Measurements from ENCODE around the gene RAB1B. TPM values are rescaled to one million over a fixed set of nuclear protein-coding genes. Genes with fewer than 3 reads are reported as not detected.

Gene RAB1B
- total RNA-seq, 1 donor from 2014 or later, result 72.7 TPM

DNA sequence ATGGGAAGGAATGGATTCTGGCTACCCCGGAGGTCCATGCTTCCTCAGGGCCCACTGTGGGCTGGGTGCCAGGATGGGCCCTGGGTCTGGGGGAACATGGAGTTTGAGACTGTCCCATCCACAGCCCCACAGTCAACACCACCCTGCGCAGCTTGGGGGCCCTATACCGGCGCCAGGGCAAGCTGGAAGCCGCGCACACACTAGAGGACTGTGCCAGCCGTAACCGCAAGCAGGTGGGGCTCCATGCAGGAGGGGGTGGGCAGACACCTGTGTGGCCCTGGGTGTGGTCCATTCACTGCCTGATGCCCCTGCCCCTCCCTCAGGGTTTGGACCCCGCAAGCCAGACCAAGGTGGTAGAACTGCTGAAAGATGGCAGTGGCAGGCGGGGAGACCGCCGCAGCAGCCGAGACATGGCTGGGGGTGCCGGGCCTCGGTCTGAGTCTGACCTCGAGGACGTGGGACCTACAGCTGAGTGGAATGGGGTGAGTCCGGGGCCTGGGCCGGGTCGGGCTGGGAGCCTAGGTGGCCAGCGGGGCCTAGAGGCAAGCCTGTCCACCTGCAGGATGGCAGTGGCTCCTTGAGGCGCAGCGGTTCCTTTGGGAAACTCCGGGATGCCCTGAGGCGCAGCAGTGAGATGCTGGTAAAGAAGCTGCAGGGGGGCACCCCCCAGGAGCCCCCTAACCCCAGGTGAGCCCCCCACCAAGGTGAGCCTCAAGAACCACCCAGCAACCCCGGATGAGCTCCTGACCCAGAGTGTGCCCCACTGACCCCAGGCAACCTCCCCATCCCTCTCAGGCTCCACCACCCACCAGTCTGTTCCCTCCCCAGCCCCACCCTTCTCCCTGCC is 2.7 kb upstream of the RAB1B start:
- no peak overlapping the region for H3K4me3 ChIP-seq
- TF ChIP-seq POLR2A (IDR thresholded peaks at IDR 0.05) (no peak), POLR2AphosphoS5 (IDR thresholded peaks at IDR 0.05; ENCODE audit: insufficient read depth in 1 of 2, low read depth in 1 of 2) (no peak)
- TF ChIP-seq, protein P1, sequence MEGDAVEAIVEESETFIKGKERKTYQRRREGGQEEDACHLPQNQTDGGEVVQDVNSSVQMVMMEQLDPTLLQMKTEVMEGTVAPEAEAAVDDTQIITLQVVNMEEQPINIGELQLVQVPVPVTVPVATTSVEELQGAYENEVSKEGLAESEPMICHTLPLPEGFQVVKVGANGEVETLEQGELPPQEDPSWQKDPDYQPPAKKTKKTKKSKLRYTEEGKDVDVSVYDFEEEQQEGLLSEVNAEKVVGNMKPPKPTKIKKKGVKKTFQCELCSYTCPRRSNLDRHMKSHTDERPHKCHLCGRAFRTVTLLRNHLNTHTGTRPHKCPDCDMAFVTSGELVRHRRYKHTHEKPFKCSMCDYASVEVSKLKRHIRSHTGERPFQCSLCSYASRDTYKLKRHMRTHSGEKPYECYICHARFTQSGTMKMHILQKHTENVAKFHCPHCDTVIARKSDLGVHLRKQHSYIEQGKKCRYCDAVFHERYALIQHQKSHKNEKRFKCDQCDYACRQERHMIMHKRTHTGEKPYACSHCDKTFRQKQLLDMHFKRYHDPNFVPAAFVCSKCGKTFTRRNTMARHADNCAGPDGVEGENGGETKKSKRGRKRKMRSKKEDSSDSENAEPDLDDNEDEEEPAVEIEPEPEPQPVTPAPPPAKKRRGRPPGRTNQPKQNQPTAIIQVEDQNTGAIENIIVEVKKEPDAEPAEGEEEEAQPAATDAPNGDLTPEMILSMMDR (IDR thresholded peaks at IDR 0.05), result no peak
- no peak overlapping the region for H3K27ac ChIP-seq
- H3K9me3 ChIP-seq, result no peaks in the 10 kb centered on the region
- no peaks in the 10 kb centered on the region for H3K27me3 ChIP-seq
- no peak for DNase-seq (ENCODE audit: extremely low spot score in 2 of 2)
- peaks cover 29% of the 10 kb centered on the region for H3K4me1 ChIP-seq
- H3K36me3 ChIP-seq, result peaks cover 0 to 31% of the 10 kb centered on the region in 2 donors
- intact Hi-C loops (cut with DNase I), result no loop called here

DNA sequence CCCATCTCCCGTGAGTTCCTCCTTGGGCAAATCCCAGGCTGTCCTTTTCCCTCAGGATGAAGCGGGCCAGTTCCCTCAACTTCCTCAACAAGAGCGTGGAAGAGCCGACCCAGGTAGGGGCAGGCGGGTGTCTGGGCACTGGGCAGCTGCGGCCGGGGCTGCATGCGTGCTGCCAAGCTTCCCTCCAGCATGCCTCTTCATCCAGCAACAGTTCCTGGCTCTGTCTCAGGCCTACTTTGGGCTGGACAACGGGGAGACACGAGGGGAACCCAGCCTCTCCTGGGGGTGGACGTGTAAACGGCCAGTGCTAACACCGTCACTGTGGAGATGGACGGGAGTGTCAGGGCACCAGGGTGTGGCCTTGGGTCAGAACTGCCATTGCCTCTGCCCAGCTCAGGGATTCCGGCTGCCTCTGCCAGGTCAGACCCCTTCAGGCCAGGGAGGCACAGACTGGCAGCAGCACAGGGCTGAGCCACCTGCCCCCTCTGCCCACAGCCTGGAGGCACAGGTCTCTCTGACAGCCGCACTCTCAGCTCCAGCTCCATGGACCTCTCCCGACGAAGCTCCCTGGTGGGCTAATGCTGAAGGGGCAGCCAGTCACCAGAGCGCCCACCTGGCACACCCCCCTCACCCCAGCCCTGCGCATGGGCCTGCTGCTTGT is 1.9 kb upstream of the RAB1B start:
- DNase-seq (ENCODE audit: extremely low spot score in 2 of 2), result no peak
- intact Hi-C loops (cut with DNase I), result no loop called here
- Histone ChIP-seq H3K9me3 (no peaks in the 10 kb centered on the region), H3K36me3 (peaks cover 0 to 26% of the 10 kb centered on the region in 2 donors), H3K4me1 (peaks cover 35% of the 10 kb centered on the region), H3K27ac (peak overlapping the region; percentile 98), H3K4me3 (peak overlapping the region; percentile 92 to 97), H3K27me3 (no peaks in the 10 kb centered on the region)
- TF ChIP-seq, protein P1 (IDR thresholded peaks at IDR 0.05), result no peak
- no peak for TF ChIP-seq POLR2A (IDR thresholded peaks at IDR 0.05)
- no peak for TF ChIP-seq POLR2AphosphoS5 (IDR thresholded peaks at IDR 0.05; ENCODE audit: insufficient read depth in 1 of 2, low read depth in 1 of 2)

DNA sequence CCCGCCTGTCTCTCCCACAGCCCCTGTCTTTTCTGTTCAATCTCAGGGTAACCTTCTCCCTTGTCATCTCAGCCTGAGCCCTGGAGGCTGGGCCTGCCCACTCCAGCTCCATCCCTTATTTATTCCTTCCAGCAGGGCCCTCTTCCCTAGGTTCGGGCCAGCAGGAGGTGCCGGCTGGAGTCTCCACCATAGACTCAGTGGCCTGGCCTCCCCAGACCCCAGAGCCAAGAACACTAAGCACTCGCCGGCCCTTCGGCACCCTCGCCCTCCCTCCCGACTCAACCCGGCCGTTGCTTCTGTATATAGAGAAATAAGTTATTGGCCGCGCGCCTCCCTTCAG is 1.4 kb upstream of the RAB1B start:
- Histone ChIP-seq H3K27ac (peak overlapping the region; percentile 98), H3K4me3 (peak overlapping the region; percentile 92 to 97), H3K4me1 (peaks cover 39% of the 10 kb centered on the region), H3K27me3 (no peaks in the 10 kb centered on the region), H3K36me3 (peaks cover 0 to 26% of the 10 kb centered on the region in 2 donors), H3K9me3 (no peaks in the 10 kb centered on the region)
- DNase-seq (ENCODE audit: extremely low spot score in 2 of 2), result no peak
- TF ChIP-seq, protein P1 (IDR thresholded peaks at IDR 0.05), result no peak
- no peak for TF ChIP-seq POLR2A (IDR thresholded peaks at IDR 0.05)
- intact Hi-C loops (cut with DNase I), result no loop called here

DNA sequence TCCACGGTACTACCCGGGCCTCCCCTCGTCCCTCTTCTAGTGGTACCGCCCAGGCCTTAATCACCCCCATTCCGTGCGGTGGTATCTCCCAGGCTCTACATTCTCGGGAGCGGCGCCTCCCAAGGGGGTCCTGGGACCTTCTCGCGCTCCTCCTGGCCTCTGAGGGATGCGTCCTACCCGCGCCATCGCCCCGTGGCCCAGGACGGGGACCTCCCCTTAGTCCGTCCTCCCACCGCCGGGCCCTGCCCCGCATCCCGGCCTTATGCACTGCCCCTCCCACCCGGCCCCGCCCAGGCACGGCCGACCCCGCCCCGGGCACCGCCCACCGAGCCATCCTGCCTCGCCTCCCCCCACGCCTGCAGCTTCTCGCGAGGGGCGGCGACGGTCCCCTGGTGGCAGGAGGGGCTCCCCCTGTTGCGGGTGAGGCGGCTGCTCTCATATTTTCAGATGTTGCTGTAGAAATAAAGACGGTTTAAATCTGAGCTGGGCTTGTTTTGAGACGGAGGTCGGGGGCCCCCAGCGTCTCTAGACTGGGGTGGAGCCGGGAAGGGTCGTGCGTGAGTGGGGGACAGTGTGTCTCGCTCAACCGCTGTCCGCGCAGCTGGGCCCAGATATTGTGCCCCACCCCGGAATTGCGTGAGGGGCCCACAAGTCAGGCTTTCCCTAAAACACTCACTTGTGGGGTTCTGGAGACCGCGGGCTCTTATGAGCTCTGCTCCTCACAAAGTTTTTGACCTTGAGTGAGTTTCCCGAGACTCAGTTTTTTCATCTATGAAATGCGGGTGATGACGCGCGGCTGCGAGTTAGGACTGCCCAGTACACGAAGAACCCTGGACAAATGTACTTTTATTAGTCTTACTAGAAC is 828 bp upstream of the RAB1B start:
- H3K4me3 ChIP-seq, result peak overlapping the region; percentile 92 to 97
- TF ChIP-seq POLR2AphosphoS5 (IDR thresholded peaks at IDR 0.05; ENCODE audit: insufficient read depth in 1 of 2, low read depth in 1 of 2), result peak in 1 of 2 donors; percentile 94
- TF ChIP-seq POLR2A (IDR thresholded peaks at IDR 0.05), result peak in 1 of 2 donors; percentile 79
- TF ChIP-seq, protein P1 (IDR thresholded peaks at IDR 0.05), result no peak
- H3K4me1 ChIP-seq, result peaks cover 39% of the 10 kb centered on the region
- H3K27ac ChIP-seq, result peak overlapping the region; percentile 98
- no peaks in the 10 kb centered on the region for H3K9me3 ChIP-seq
- peak in 1 of 2 donors; percentile 96 for DNase-seq (ENCODE audit: extremely low spot score in 2 of 2)
- intact Hi-C loops (cut with DNase I), result no loop called here
- no peaks in the 10 kb centered on the region for H3K27me3 ChIP-seq
- peaks cover 0 to 26% of the 10 kb centered on the region in 2 donors for H3K36me3 ChIP-seq

Data from vagina (tissue), 2 donors.